ENCODE measurements around the gene ICAM3. TPM values are rescaled to one million over a fixed set of nuclear protein-coding genes. Genes with fewer than 3 reads are reported as not detected.

ICAM3 gene
- total and polyA plus RNA-seq, 4 experiments from 2014 or later, result 191 to 287 (median 217) TPM

DNA sequence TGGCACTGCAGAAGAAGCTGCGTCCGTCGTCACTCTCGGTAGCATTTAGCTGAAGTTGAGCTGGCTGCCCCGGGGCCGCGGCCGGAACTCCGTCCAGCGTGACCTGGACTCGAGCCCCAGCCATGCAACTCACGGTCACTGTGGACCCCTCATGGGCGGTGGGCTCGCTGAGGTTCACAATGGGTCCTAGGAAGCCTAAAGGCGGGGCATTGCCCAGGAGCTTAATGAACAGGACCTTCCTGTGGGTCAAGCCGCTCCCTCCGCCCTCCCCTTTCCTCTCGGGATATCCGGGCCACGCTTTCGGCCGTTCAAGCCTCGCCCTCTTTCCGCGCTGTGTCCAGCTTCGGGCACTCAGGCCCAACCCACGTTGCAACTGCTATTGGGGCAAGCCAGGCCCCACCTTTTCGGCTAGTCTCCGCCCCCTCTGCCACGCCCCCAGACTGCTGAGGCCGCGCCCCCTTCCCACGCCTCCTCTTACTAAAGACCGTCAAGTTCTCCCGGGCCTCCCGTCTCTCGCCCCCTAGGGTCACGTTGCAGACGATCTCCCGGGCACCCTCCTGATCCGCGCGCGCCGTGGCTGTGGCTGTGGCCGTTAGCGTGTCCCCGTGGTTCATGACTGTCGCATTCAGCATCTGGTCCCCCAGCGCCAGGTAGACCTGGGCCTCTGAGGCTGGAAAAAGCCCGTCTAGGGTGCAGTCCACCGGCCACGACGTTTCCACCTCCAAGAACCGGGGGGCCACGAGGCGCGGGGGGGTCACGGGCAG is 4.7 kb downstream of the ICAM3 start:
- peak in 1 of 5 donors; percentile 10 for DNase-seq
- Histone ChIP-seq H3K9me3 (ENCODE audit: control insufficient read depth in 1 of 2, low read length in 2 of 2) (no peaks in the 10 kb centered on the region), H3K27me3 (ENCODE audit: insufficient read depth, low read length) (no peaks in the 10 kb centered on the region), H3K36me3 (ENCODE audit: insufficient read depth, low read length) (peaks cover 28% of the 10 kb centered on the region), H3K27ac (ENCODE audit: low read depth, low read length) (peak overlapping the region; percentile 88), H3K4me1 (ENCODE audit: insufficient read depth, low read length) (peaks cover 56% of the 10 kb centered on the region), H3K4me3 (ENCODE audit: low read length in 2 of 2) (no peak overlapping the region)
- peak overlapping the region in 2 of 8 donors; percentile 41 to 67 for H3K4me3 Mint-ChIP-seq
- H3K27me3 Mint-ChIP-seq, result no peaks in the 10 kb centered on the region
- peak overlapping the region in 3 of 7 donors; percentile 61 to 98 (median 65) for H3K27ac Mint-ChIP-seq
- intact Hi-C loops (cut with micrococcal nuclease), result loop anchor here (5.0 kb wide), 1 partner anchor 517 kb away; the partner anchor contains the start of gene FBXL12
- no peaks in the 10 kb centered on the region for H3K9me3 Mint-ChIP-seq
- POLR2A ChIA-PET (ENCODE audit: partially characterized antibody), result interaction anchor here (0.6 to 3.6 kb wide), 6 partner anchors 19 to 1821 kb away, joined by 3 to 33 read pairs (median 8); partner anchors contain the start of genes FDX2, ICAM1, TYK2 and ZNF414
- CTCF ChIA-PET (ENCODE audit: partially characterized antibody), result interaction anchor here (1.1 to 1.3 kb wide), 2 partner anchors 54 to 65 kb away, joined by 3 to 4 read pairs; no protein-coding TSS in a partner anchor
- H3K4me1 Mint-ChIP-seq, result peaks cover 18 to 73% (median 42%) of the 10 kb centered on the region in 4 donors
- peaks cover 12 to 43% of the 10 kb centered on the region in 2 donors for H3K36me3 Mint-ChIP-seq

GRCh38 chr19:10333758-10334587 is 5.5 kb downstream of the ICAM3 start:
- Mint-ChIP-seq H3K27ac (peak overlapping the region; percentile 91 to 98 (median 97)), H3K4me3 (peak overlapping the region; percentile 92 to 99 (median 96)), H3K4me1 (peaks cover 15 to 65% (median 35%) of the 10 kb centered on the region in 4 donors), H3K9me3 (no peaks in the 10 kb centered on the region), H3K36me3 (peaks cover 14 to 42% of the 10 kb centered on the region in 2 donors), H3K27me3 (no peaks in the 10 kb centered on the region)
- H3K9me3 ChIP-seq (ENCODE audit: control insufficient read depth in 1 of 2, low read length in 2 of 2), result no peaks in the 10 kb centered on the region
- intact Hi-C loops (cut with micrococcal nuclease), result loop anchor here (1.0 to 5.0 kb wide), 7 partner anchors 18 to 517 kb away; partner anchors contain the start of genes CDC37, FBXL12, FDX2 and ICAM1
- no peak for DNase-seq
- peak overlapping the region; percentile 57 to 73 for H3K4me3 ChIP-seq (ENCODE audit: low read length in 2 of 2)
- peak overlapping the region; percentile 88 for H3K27ac ChIP-seq (ENCODE audit: low read depth, low read length)
- peaks cover 36% of the 10 kb centered on the region for H3K36me3 ChIP-seq (ENCODE audit: insufficient read depth, low read length)
- CTCF ChIA-PET (ENCODE audit: partially characterized antibody), result interaction anchor here (0.6 to 1.3 kb wide), 3 partner anchors 54 to 84 kb away, joined by 4 to 6 read pairs (median 4); no protein-coding TSS in a partner anchor
- POLR2A ChIA-PET (ENCODE audit: partially characterized antibody), result interaction anchor here (0.6 to 3.6 kb wide), 19 partner anchors 9 to 1820 kb away, joined by 3 to 33 read pairs (median 4); partner anchors contain the start of genes CDC37, DNM2, FDX2 and ICAM1
- peaks cover 52% of the 10 kb centered on the region for H3K4me1 ChIP-seq (ENCODE audit: insufficient read depth, low read length)
- H3K27me3 ChIP-seq (ENCODE audit: insufficient read depth, low read length), result no peaks in the 10 kb centered on the region

DNA sequence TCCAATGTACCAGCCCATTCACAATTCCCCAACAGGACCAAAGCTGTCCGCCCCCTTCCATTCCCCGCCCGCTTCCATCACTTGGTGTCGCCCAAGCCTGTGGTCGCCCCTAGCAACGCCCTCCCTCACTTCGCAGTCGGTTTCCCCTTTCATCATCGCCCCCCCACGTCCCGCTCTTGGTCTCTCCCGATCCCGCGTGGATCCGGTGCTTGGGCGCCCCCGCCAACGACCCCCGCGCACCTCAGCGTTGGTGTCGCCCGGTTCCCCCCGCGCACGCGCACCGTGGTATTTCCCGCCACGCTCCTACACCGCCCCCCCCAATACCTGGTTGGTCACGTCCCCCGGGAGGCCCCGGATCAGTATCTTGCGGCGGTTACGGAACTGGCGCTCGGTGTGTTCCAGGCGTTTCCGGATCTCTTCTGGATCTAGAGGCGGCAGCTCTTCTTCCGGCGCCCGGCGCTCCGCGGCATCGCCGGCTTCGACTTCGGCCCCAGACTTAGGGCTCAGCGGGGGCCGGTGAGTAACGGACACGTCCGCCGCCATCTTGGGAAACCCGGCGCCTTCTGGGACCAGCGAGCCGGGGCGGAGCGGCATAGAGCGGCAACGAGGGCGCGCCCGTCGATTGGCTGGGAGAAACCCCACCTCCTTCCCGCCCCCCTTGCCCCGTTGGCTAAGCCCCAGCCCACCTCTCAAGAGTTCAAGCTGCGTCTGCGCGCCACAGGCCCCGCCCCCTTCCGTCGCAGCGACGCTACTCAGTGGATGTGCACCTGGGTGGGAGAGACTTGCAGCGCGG is 6.3 kb downstream of the ICAM3 start, which contains the start of gene RAVER1:
Gene RAVER1 (minus strand): TSS at position 565 of the 793 bp plus-strand sequence. CDS start 22 bp downstream, at position 543.
- Histone ChIP-seq H3K9me3 (ENCODE audit: control insufficient read depth in 1 of 2, low read length in 2 of 2) (no peaks in the 10 kb centered on the region), H3K27me3 (ENCODE audit: insufficient read depth, low read length) (no peaks in the 10 kb centered on the region), H3K27ac (ENCODE audit: low read depth, low read length) (peak within 1 kb of the TSS; percentile 88), H3K4me1 (ENCODE audit: insufficient read depth, low read length) (peaks cover 44% of the 10 kb centered on the region), H3K36me3 (ENCODE audit: insufficient read depth, low read length) (peaks cover 45% of the 10 kb centered on the region), H3K4me3 (ENCODE audit: low read length in 2 of 2) (peak within 1 kb of the TSS; percentile 73 to 89)
- intact Hi-C loops (cut with micrococcal nuclease), result loop anchor here (1.0 to 5.0 kb wide), 7 partner anchors 17 to 516 kb away; partner anchors contain the start of genes CDC37, FBXL12, FDX2 and ICAM1
- H3K36me3 Mint-ChIP-seq, result peaks cover 10 to 35% of the 10 kb centered on the region in 2 donors
- H3K27ac Mint-ChIP-seq, result peak within 1 kb of the TSS; percentile 91 to 98 (median 97)
- H3K4me3 Mint-ChIP-seq, result peak within 1 kb of the TSS; percentile 92 to 99 (median 96)
- H3K9me3 Mint-ChIP-seq, result no peaks in the 10 kb centered on the region
- peak; percentile 97 to 98 (median 98) for DNase-seq
- H3K4me1 Mint-ChIP-seq, result peaks cover 7 to 57% (median 27%) of the 10 kb centered on the region in 4 donors
- CTCF ChIA-PET (ENCODE audit: partially characterized antibody), result interaction anchor here (0.6 to 1.3 kb wide), 3 partner anchors 13 to 83 kb away, joined by 4 to 6 read pairs (median 4); no protein-coding TSS in a partner anchor
- H3K27me3 Mint-ChIP-seq, result no peaks in the 10 kb centered on the region
- POLR2A ChIA-PET (ENCODE audit: partially characterized antibody), result interaction anchor here (0.6 to 3.6 kb wide), 19 partner anchors 10 to 385 kb away, joined by 3 to 33 read pairs (median 4); partner anchors contain the start of genes CDC37, DNM2, FDX2 and ICAM1

GRCh38 chr19:10332158-10332964 is 7.1 kb downstream of the ICAM3 start:
- Mint-ChIP-seq H3K4me1 (peaks cover 7 to 54% (median 26%) of the 10 kb centered on the region in 4 donors), H3K27me3 (no peaks in the 10 kb centered on the region), H3K36me3 (peaks cover 10 to 38% of the 10 kb centered on the region in 2 donors), H3K27ac (peak overlapping the region; percentile 91 to 98 (median 97)), H3K9me3 (no peaks in the 10 kb centered on the region), H3K4me3 (peak overlapping the region; percentile 92 to 99 (median 96))
- Histone ChIP-seq H3K4me3 (ENCODE audit: low read length in 2 of 2) (peak overlapping the region; percentile 73 to 89), H3K4me1 (ENCODE audit: insufficient read depth, low read length) (peaks cover 37% of the 10 kb centered on the region), H3K27ac (ENCODE audit: low read depth, low read length) (peak overlapping the region; percentile 88), H3K27me3 (ENCODE audit: insufficient read depth, low read length) (no peaks in the 10 kb centered on the region), H3K9me3 (ENCODE audit: control insufficient read depth in 1 of 2, low read length in 2 of 2) (no peaks in the 10 kb centered on the region), H3K36me3 (ENCODE audit: insufficient read depth, low read length) (peaks cover 53% of the 10 kb centered on the region)
- ChIA-PET POLR2A (ENCODE audit: partially characterized antibody) (interaction anchor here (0.6 to 3.6 kb wide), 10 partner anchors 10 to 234 kb away, joined by 3 to 33 read pairs (median 6); partner anchors contain the start of genes CDC37, FDX2, ICAM1 and KRI1), CTCF (ENCODE audit: partially characterized antibody) (interaction anchor here (0.6 to 3.3 kb wide), 4 partner anchors 12 to 82 kb away, joined by 3 to 18 read pairs (median 5); no protein-coding TSS in a partner anchor)
- intact Hi-C loops (cut with micrococcal nuclease), result loop anchor here (2.0 to 5.0 kb wide), 3 partner anchors 44 to 515 kb away; partner anchors contain the start of genes FBXL12, ICAM5 and PPAN
- no peak for DNase-seq

DNA sequence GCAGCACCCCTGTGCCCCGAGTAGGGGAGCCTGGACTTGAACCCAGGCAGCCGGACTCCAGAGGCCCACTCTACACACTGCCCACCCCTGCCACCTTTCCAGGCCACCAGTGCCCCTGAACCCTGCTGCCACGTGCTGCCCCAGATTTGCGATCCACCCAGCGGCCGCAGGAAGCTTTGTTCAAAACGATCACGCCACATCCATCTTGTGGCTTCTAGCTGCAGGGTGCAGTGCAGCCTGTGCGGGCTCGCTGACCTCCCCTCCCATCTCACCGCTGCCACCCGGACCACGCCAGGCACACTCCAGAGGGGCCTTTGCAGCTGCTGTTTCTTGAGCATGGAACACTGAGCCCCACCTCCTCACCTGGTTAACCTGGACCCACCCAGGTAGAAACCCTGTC is 9.9 kb downstream of the ICAM3 start:
- ChIA-PET CTCF (ENCODE audit: partially characterized antibody) (interaction anchor here (3.3 kb wide), 1 partner anchor 70 kb away, joined by 18 read pairs; no protein-coding TSS in a partner anchor), POLR2A (ENCODE audit: partially characterized antibody) (interaction anchor here (0.9 to 1.0 kb wide), 2 partner anchors 50 to 58 kb away, joined by 3 to 4 read pairs; partner anchors contain the start of gene ICAM1)
- Mint-ChIP-seq H3K27ac (peak overlapping the region in 1 of 7 donors; percentile 47), H3K36me3 (peaks cover 10 to 38% of the 10 kb centered on the region in 2 donors), H3K4me1 (peaks cover 7 to 38% (median 22%) of the 10 kb centered on the region in 4 donors), H3K9me3 (no peaks in the 10 kb centered on the region), H3K4me3 (no peak overlapping the region), H3K27me3 (no peaks in the 10 kb centered on the region)
- intact Hi-C loops (cut with micrococcal nuclease), result no loop called here
- Histone ChIP-seq H3K27me3 (ENCODE audit: insufficient read depth, low read length) (no peaks in the 10 kb centered on the region), H3K27ac (ENCODE audit: low read depth, low read length) (no peak overlapping the region), H3K9me3 (ENCODE audit: control insufficient read depth in 1 of 2, low read length in 2 of 2) (no peaks in the 10 kb centered on the region), H3K4me1 (ENCODE audit: insufficient read depth, low read length) (peaks cover 25% of the 10 kb centered on the region), H3K4me3 (ENCODE audit: low read length in 2 of 2) (no peak overlapping the region), H3K36me3 (ENCODE audit: insufficient read depth, low read length) (peaks cover 56% of the 10 kb centered on the region)
- DNase-seq, result no peak
